Activated CD8-positive, alpha-beta T cell treated with anti-CD3 and anti-CD28 coated beads for 36 hours (primary cell): Measurements from ENCODE around the gene PRKAG2. TPM values are rescaled to one million over a fixed set of nuclear protein-coding genes. Genes with fewer than 3 reads are reported as not detected.

Experiments used
- ATAC-seq: fragments of 200-7000 bp; cut with Tn5 transposase; one replicate; pipeline ENCODE4 v1.10.0; 2021; ENCODE audit warnings: mild to moderate bottlenecking, moderate library complexity
- CTCF ChIA-PET: fragments of 350-600 bp; sonication (Branson Sonifier 250); formaldehyde crosslinking; loops from one replicate; lab custom pipeline; 2021; ENCODE audit warnings: antibody characterized with exemption; lab: Charles Lee
- POLR2A ChIA-PET: fragments of 350-600 bp; sonication (Branson Sonifier 250); formaldehyde crosslinking; loops from one replicate; lab custom pipeline; 2021; ENCODE audit warnings: antibody characterized with exemption; lab: Charles Lee
- DNase-seq: peaks from one replicate; pipeline ENCODE4 v3.0.0-alpha.2; 2020
- H3K27ac Mint-ChIP-seq: one replicate; pipeline ENCODE4 v1.8.0; 2021; ENCODE audit warnings: mild to moderate bottlenecking, mixed read lengths
- H3K27me3 Mint-ChIP-seq: one replicate; pipeline ENCODE4 v1.8.0; 2021; ENCODE audit warnings: mixed read lengths
- H3K36me3 Mint-ChIP-seq: one replicate; pipeline ENCODE4 v1.8.0; 2021; ENCODE audit warnings: low read depth, mixed read lengths
- H3K4me1 Mint-ChIP-seq: one replicate; pipeline ENCODE4 v1.8.0; 2021; ENCODE audit warnings: low read depth, mixed read lengths
- H3K4me3 Mint-ChIP-seq: one replicate; pipeline ENCODE4 v1.8.0; 2021; ENCODE audit warnings: mild to moderate bottlenecking, moderate library complexity, mixed read lengths
- H3K9me3 Mint-ChIP-seq: one replicate; pipeline ENCODE4 v1.8.0; 2021; ENCODE audit warnings: mixed read lengths
- CTCF ChIP-seq: fragments of 200-600 bp; IDR thresholded peaks from one replicate; pipeline ENCODE4 v1.8.0; 2022; ENCODE audit warnings: antibody characterized with exemption, mild to moderate bottlenecking
- intact Hi-C: fragments of 100-400 bp; cut with micrococcal nuclease; formaldehyde crosslinking; loops from one replicate; pipeline ENCODE4 v1.10.0; 2022
- total RNA-seq, 2 experiments: library from RNA; stranded (reverse); gene quantifications; one replicate each; pipeline ENCODE4 v1.2.3, GENCODE V29; 2021

The PRKAG2 gene
- total RNA-seq, 2 experiments from 2014 or later, result 17.0 to 19.2 TPM

- no peak overlapping the region for H3K4me3 Mint-ChIP-seq
- ATAC-seq (no peak), DNase-seq (peak; percentile 43)
- intact Hi-C loops, result no loop called here
- ChIA-PET POLR2A (interaction anchor here (0.8 to 1.2 kb wide), 2 partner anchors 15 to 27 kb away, joined by 3 read pairs; no protein-coding TSS in a partner anchor), CTCF (interaction anchor here (1.9 to 3.2 kb wide), 2 partner anchors 14 to 40 kb away, joined by 4 to 16 read pairs; no protein-coding TSS in a partner anchor)
- no peak for TF ChIP-seq CTCF
- H3K9me3 Mint-ChIP-seq, result no peaks in the 10 kb centered on the region
- no peaks in the 10 kb centered on the region for H3K36me3 Mint-ChIP-seq
- H3K27me3 Mint-ChIP-seq, result no peaks in the 10 kb centered on the region
- peak overlapping the region; percentile 69 for H3K27ac Mint-ChIP-seq
- H3K4me1 Mint-ChIP-seq, result peaks cover 33% of the 10 kb centered on the region
These were observed 79.9 kb downstream of the PRKAG2 start for GRCh38 chr7:151796871-151797537.

GRCh38 chr7:151796091-151796870 lies 80.6 kb downstream of the PRKAG2 start:
- TF ChIP-seq CTCF, result no peak
- H3K4me3 Mint-ChIP-seq, result no peak overlapping the region
- H3K4me1 Mint-ChIP-seq, result peaks cover 33% of the 10 kb centered on the region
- ATAC-seq, result no peak
- H3K27me3 Mint-ChIP-seq, result no peaks in the 10 kb centered on the region
- no peaks in the 10 kb centered on the region for H3K36me3 Mint-ChIP-seq
- no peaks in the 10 kb centered on the region for H3K9me3 Mint-ChIP-seq
- peak overlapping the region; percentile 69 for H3K27ac Mint-ChIP-seq
- DNase-seq, result peak; percentile 32
- intact Hi-C loops, result no loop called here
- ChIA-PET CTCF (interaction anchor here (1.9 to 3.2 kb wide), 2 partner anchors 14 to 40 kb away, joined by 4 to 16 read pairs; no protein-coding TSS in a partner anchor), POLR2A (interaction anchor here (0.8 to 1.5 kb wide), 3 partner anchors 11 to 39 kb away, joined by 3 read pairs; no protein-coding TSS in a partner anchor)

- Mint-ChIP-seq H3K36me3 (no peaks in the 10 kb centered on the region), H3K27ac (peak overlapping the region; percentile 73), H3K27me3 (no peaks in the 10 kb centered on the region), H3K4me1 (peaks cover 33% of the 10 kb centered on the region), H3K4me3 (no peak overlapping the region), H3K9me3 (no peaks in the 10 kb centered on the region)
- intact Hi-C loops, result no loop called here
- ChIA-PET CTCF (interaction anchor here (0.9 to 5.5 kb wide), 4 partner anchors 10 to 39 kb away, joined by 3 to 52 read pairs (median 10); no protein-coding TSS in a partner anchor), POLR2A (interaction anchor here (0.8 to 1.5 kb wide), 3 partner anchors 10 to 38 kb away, joined by 3 read pairs; no protein-coding TSS in a partner anchor)
- no peak for TF ChIP-seq CTCF
- DNase-seq (peak; percentile 97), ATAC-seq (peak; percentile 90)
These were observed 81.6 kb downstream of the PRKAG2 start for GRCh38 chr7:151795168-151795811.

- Mint-ChIP-seq H3K36me3 (no peaks in the 10 kb centered on the region), H3K27ac (peak overlapping the region; percentile 73), H3K4me3 (no peak overlapping the region), H3K9me3 (no peaks in the 10 kb centered on the region), H3K4me1 (peaks cover 33% of the 10 kb centered on the region), H3K27me3 (no peaks in the 10 kb centered on the region)
- ChIA-PET POLR2A (interaction anchor here (0.8 to 1.5 kb wide), 3 partner anchors 10 to 38 kb away, joined by 3 read pairs; no protein-coding TSS in a partner anchor), CTCF (interaction anchor here (0.9 to 5.5 kb wide), 2 partner anchors 11 to 12 kb away, joined by 3 to 52 read pairs; no protein-coding TSS in a partner anchor)
- TF ChIP-seq CTCF, result no peak
- no peak for DNase-seq
- ATAC-seq, result no peak
- intact Hi-C loops, result no loop called here
These were observed 82.3 kb downstream of the PRKAG2 start for GRCh38 chr7:151794508-151795167.
